Neuronal stem cell (in vitro differentiated cells): Measurements from ENCODE around the gene TNN.

Source experiments
- DNase-seq: peaks from one replicate; pipeline ENCODE4 v3.0.0-alpha.2; 2013; ENCODE audit warnings: low spot score
- H2AFZ ChIP-seq: one replicate; pipeline ENCODE4 v1.6.1; 2013; ENCODE audit warnings: mild to moderate bottlenecking, low read length, inconsistent platforms
- H2AK5ac ChIP-seq: 2 replicates; pipeline ENCODE4 v1.6.1; 2013; ENCODE audit warnings: low read depth, mild to moderate bottlenecking, inconsistent platforms, low read length, moderate library complexity, mixed read lengths
- H2BK120ac ChIP-seq: 2 replicates; pipeline ENCODE4 v1.6.1; 2013; ENCODE audit warnings: low read depth, mild to moderate bottlenecking, inconsistent platforms, low read length, moderate library complexity, mixed read lengths
- H2BK12ac ChIP-seq: one replicate; pipeline ENCODE4 v1.6.1; 2013; ENCODE audit warnings: low read length, inconsistent platforms
- H2BK15ac ChIP-seq: 2 replicates; pipeline ENCODE4 v1.6.1; 2013; ENCODE audit warnings: mild to moderate bottlenecking, low read length, inconsistent platforms, mixed read lengths
- H2BK5ac ChIP-seq: one replicate; pipeline ENCODE4 v1.6.1; 2013; ENCODE audit warnings: inconsistent platforms, mild to moderate bottlenecking, low read length, moderate library complexity
- H3K14ac ChIP-seq: one replicate; pipeline ENCODE4 v1.6.1; 2013; ENCODE audit warnings: low read length, inconsistent platforms
- H3K18ac ChIP-seq: 2 replicates; pipeline ENCODE4 v1.6.1; 2013; ENCODE audit warnings: low read length, inconsistent platforms
- H3K23ac ChIP-seq: 2 replicates; pipeline ENCODE4 v1.6.1; 2013; ENCODE audit warnings: low read depth, mild to moderate bottlenecking, mixed read lengths, low read length, inconsistent platforms; ENCODE audit not compliant: poor library complexity
- H3K27ac ChIP-seq: replicated peaks from 3 replicates; pipeline ENCODE4 v1.5.1; 2013; ENCODE audit warnings: low read length, inconsistent platforms
- H3K27me3 ChIP-seq, 3 experiments: 2 replicates each; pipeline ENCODE4 v1.6.1; 2013; ENCODE audit warnings: low read length in 3 of 3, mild to moderate bottlenecking in 2 of 3, inconsistent platforms in 1 of 3, low read depth in 1 of 3, mixed read lengths in 1 of 3, moderate library complexity in 1 of 3; ENCODE audit not compliant: control insufficient read depth in 3 of 3, insufficient read depth in 3 of 3
- H3K36me3 ChIP-seq, 2 donors: replicated peaks in 1 of 2; 2 replicates each; pipeline ENCODE4 v1.6.1; 2013; ENCODE audit warnings: low read length in 2 of 2; ENCODE audit not compliant: control insufficient read depth in 2 of 2, insufficient read depth in 2 of 2
- H3K4ac ChIP-seq: 2 replicates; pipeline ENCODE4 v1.6.1; 2013; ENCODE audit warnings: inconsistent platforms, mild to moderate bottlenecking, low read length, moderate library complexity
- H3K4me1 ChIP-seq, 2 donors: 1 replicate in 1 of 2; 2 replicates in 1 of 2; pipeline ENCODE4 v1.6.1; 2013; ENCODE audit warnings: low read length in 2 of 2, low read depth in 1 of 2; ENCODE audit not compliant: control insufficient read depth in 2 of 2, insufficient read depth in 1 of 2
- H3K4me2 ChIP-seq: one replicate; pipeline ENCODE4 v1.6.1; 2013; ENCODE audit warnings: mild to moderate bottlenecking, low read length, inconsistent platforms; ENCODE audit not compliant: insufficient read depth, poor library complexity, severe bottlenecking
- H3K4me3 ChIP-seq, 2 donors: 2 replicates each; pipeline ENCODE4 v1.5.1; 2013; ENCODE audit warnings: low read length in 2 of 2, mild to moderate bottlenecking in 2 of 2, inconsistent platforms in 1 of 2, moderate library complexity in 1 of 2
- H3K79me1 ChIP-seq: one replicate; pipeline ENCODE4 v1.6.1; 2013; ENCODE audit warnings: low read depth, mild to moderate bottlenecking, inconsistent platforms, low read length, moderate library complexity
- H3K9ac ChIP-seq: one replicate; pipeline ENCODE4 v1.6.1; 2013; ENCODE audit warnings: mild to moderate bottlenecking, low read depth, low read length, inconsistent platforms; ENCODE audit not compliant: poor library complexity
- H3K9me3 ChIP-seq, 2 donors: replicated peaks in 1 of 2; 2 replicates each; pipeline versions ENCODE3 to v1.6.1; 2013; ENCODE audit warnings: low read length in 2 of 2, mild to moderate bottlenecking in 2 of 2, inconsistent platforms in 1 of 2, low read depth in 1 of 2, mixed read lengths in 1 of 2, moderate library complexity in 1 of 2; ENCODE audit not compliant: control insufficient read depth in 2 of 2, insufficient read depth in 1 of 2
- H4K8ac ChIP-seq: one replicate; pipeline ENCODE4 v1.6.1; 2013; ENCODE audit warnings: low read depth, mild to moderate bottlenecking, inconsistent platforms, low read length, moderate library complexity
- H4K91ac ChIP-seq: one replicate; pipeline ENCODE4 v1.6.1; 2013; ENCODE audit warnings: low read length, low read depth, mild to moderate bottlenecking, inconsistent platforms; ENCODE audit not compliant: poor library complexity
- WGBS, 2 donors: extraction: QIAGEN DNeasy Blood & Tissue Kit; methylation state at CpG; one replicate each; pipeline ENCODE4 v1.1.7; 2013; ENCODE audit warnings: missing lambda C conversion rate in 2 of 2, mixed read lengths in 1 of 2; ENCODE audit not compliant: insufficient read length in 2 of 2, insufficient replicate concordance in 1 of 2; ENCODE audit errors: extremely low coverage in 2 of 2; 5-methylcytosine and 5-hydroxymethylcytosine counted together

The TNN gene

GRCh38 chr1:175166746-175167145, 99.1 kb downstream of the TNN start:
- H2BK12ac ChIP-seq, result no peak overlapping the region
- no peaks in the 10 kb centered on the region for H3K36me3 ChIP-seq
- H2AFZ ChIP-seq, result no peak overlapping the region
- no peak overlapping the region for H2BK120ac ChIP-seq
- H3K14ac ChIP-seq, result no peak overlapping the region
- H3K23ac ChIP-seq, result no peak overlapping the region
- H3K4me3 ChIP-seq, result no peak overlapping the region
- H3K4me1 ChIP-seq, result peaks cover 2 to 3% of the 10 kb centered on the region in 2 donors
- peaks cover 0 to 10% (median 1%) of the 10 kb centered on the region in 3 experiments for H3K27me3 ChIP-seq
- no peak overlapping the region for H3K4ac ChIP-seq
- no peak overlapping the region for H3K27ac ChIP-seq
- no peaks in the 10 kb centered on the region for H3K79me1 ChIP-seq
- H3K18ac ChIP-seq, result no peak overlapping the region
- H3K9ac ChIP-seq, result no peak overlapping the region
- H2BK15ac ChIP-seq, result no peak overlapping the region
- DNase-seq, result no peak
- H4K91ac ChIP-seq, result no peak overlapping the region
- H3K9me3 ChIP-seq, result no peaks in the 10 kb centered on the region
- WGBS, 2 donors, result no CpG with 5 or more reads among the region's 5 CpGs
- no peak overlapping the region for H4K8ac ChIP-seq
- no peak overlapping the region for H2BK5ac ChIP-seq
- H2AK5ac ChIP-seq, result no peak overlapping the region
- H3K4me2 ChIP-seq, result no peak overlapping the region

- WGBS, 2 donors, result no CpG with 5 or more reads among the region's 2 CpGs
- DNase-seq, result no peak
Observed at GRCh38 chr1:175167861-175168260, 100.2 kb downstream of the TNN start.

GRCh38 chr1:175168782-175169181, 101.1 kb downstream of the TNN start:
- Histone ChIP-seq H3K23ac (no peak overlapping the region), H4K91ac (no peak overlapping the region), H2BK12ac (no peak overlapping the region), H3K4me1 (peaks cover 2 to 3% of the 10 kb centered on the region in 2 donors), H2AK5ac (no peak overlapping the region), H2BK120ac (no peak overlapping the region), H3K79me1 (no peaks in the 10 kb centered on the region), H3K9ac (no peak overlapping the region), H2BK15ac (no peak overlapping the region), H3K27me3 (peaks cover 0 to 10% (median 1%) of the 10 kb centered on the region in 3 experiments), H3K36me3 (no peaks in the 10 kb centered on the region), H3K14ac (no peak overlapping the region), H3K27ac (no peak overlapping the region), H3K4me3 (no peak overlapping the region), H3K9me3 (no peaks in the 10 kb centered on the region), H3K4me2 (no peak overlapping the region), H4K8ac (no peak overlapping the region), H3K18ac (no peak overlapping the region), H2BK5ac (no peak overlapping the region), H2AFZ (no peak overlapping the region), H3K4ac (no peak overlapping the region)
- no CpG with 5 or more reads among the region's 4 CpGs for WGBS, 2 donors
- DNase-seq, result no peak

More at GRCh38 chr1:175167861-175168260, 100.2 kb downstream of the TNN start:
- H2BK12ac ChIP-seq, result no peak overlapping the region
- no peak overlapping the region for H3K18ac ChIP-seq
- H3K27me3 ChIP-seq, result peaks cover 0 to 10% (median 1%) of the 10 kb centered on the region in 3 experiments
- H3K4me1 ChIP-seq, result peaks cover 2 to 3% of the 10 kb centered on the region in 2 donors
- H3K9me3 ChIP-seq, result no peaks in the 10 kb centered on the region
- no peak overlapping the region for H3K27ac ChIP-seq
- H3K9ac ChIP-seq, result no peak overlapping the region
- no peak overlapping the region for H4K91ac ChIP-seq
- no peak overlapping the region for H2BK15ac ChIP-seq
- no peak overlapping the region for H3K23ac ChIP-seq
- H3K4ac ChIP-seq, result no peak overlapping the region
- no peaks in the 10 kb centered on the region for H3K79me1 ChIP-seq
- H3K36me3 ChIP-seq, result no peaks in the 10 kb centered on the region
- no peak overlapping the region for H4K8ac ChIP-seq
- no peak overlapping the region for H2AFZ ChIP-seq
- H3K14ac ChIP-seq, result no peak overlapping the region
- H3K4me2 ChIP-seq, result no peak overlapping the region
- H2BK5ac ChIP-seq, result no peak overlapping the region
- H3K4me3 ChIP-seq, result no peak overlapping the region
- no peak overlapping the region for H2AK5ac ChIP-seq
- no peak overlapping the region for H2BK120ac ChIP-seq

- Histone ChIP-seq H3K27me3 (peaks cover 0 to 10% (median 1%) of the 10 kb centered on the region in 3 experiments), H3K79me1 (no peaks in the 10 kb centered on the region), H3K4me1 (peaks cover 2 to 3% of the 10 kb centered on the region in 2 donors), H3K18ac (no peak overlapping the region), H2BK12ac (no peak overlapping the region), H2BK5ac (no peak overlapping the region), H3K9me3 (no peaks in the 10 kb centered on the region), H2AFZ (no peak overlapping the region), H3K14ac (no peak overlapping the region), H2BK120ac (no peak overlapping the region), H3K23ac (no peak overlapping the region), H2BK15ac (no peak overlapping the region), H4K8ac (no peak overlapping the region), H3K4me2 (no peak overlapping the region), H4K91ac (no peak overlapping the region), H3K4ac (no peak overlapping the region), H3K27ac (no peak overlapping the region), H3K36me3 (no peaks in the 10 kb centered on the region), H3K9ac (no peak overlapping the region), H3K4me3 (no peak overlapping the region), H2AK5ac (no peak overlapping the region)
- no peak for DNase-seq
- no CpG with 5 or more reads among the region's 6 CpGs for WGBS, 2 donors
Observed at GRCh38 chr1:175169286-175170018, 101.8 kb downstream of the TNN start.
